HG03097 (cell line): ENCODE results near the gene GAS7.

Experiments
- ATAC-seq: cut with Tn5 transposase; IDR thresholded peaks from one replicate; pipeline ENCODE4 v1.9.1; 2021; ENCODE audit not compliant: unreplicated experiment, low FRiP score

The GAS7 gene

GRCh38 chr17:9868552-9868951 is 329.9 kb downstream of the GAS7 start:
- no peak for ATAC-seq

GRCh38 chr17:9865586-9865985 is 332.8 kb downstream of the GAS7 start:
- ATAC-seq, result no peak

- no peak for ATAC-seq
Observed at GRCh38 chr17:9862949-9863348, 335.5 kb downstream of the GAS7 start.

GRCh38 chr17:9862220-9862619 is 336.2 kb downstream of the GAS7 start:
- no peak for ATAC-seq

- no peak for ATAC-seq
Observed at GRCh38 chr17:9860851-9861250, 337.6 kb downstream of the GAS7 start.
